ENCODE measurements around the gene RELA.

RELA gene

GRCh38 chr11:65655570-65656332 lies 7.0 kb downstream of the RELA start:
- H3K4me3 ChIP-seq (ENCODE audit: low read depth, low read length): no peak overlapping the region
- DNase-seq (ENCODE audit: low read depth): no peak
- no peak for TF ChIP-seq CTCF (conservative IDR thresholded peaks at IDR 0.05; ENCODE audit: low read depth, low read length)

- no peak for DNase-seq (ENCODE audit: low read depth)
- no peak overlapping the region for H3K4me3 ChIP-seq (ENCODE audit: low read depth, low read length)
- TF ChIP-seq CTCF (conservative IDR thresholded peaks at IDR 0.05; ENCODE audit: low read depth, low read length): no peak
Measured at GRCh38 chr11:65654375-65655349, 8.1 kb downstream of the RELA start.

GRCh38 chr11:65653229-65654225 lies 9.2 kb downstream of the RELA start:
- TF ChIP-seq CTCF (conservative IDR thresholded peaks at IDR 0.05; ENCODE audit: low read depth, low read length): no peak
- no peak for DNase-seq (ENCODE audit: low read depth)
- H3K4me3 ChIP-seq (ENCODE audit: low read depth, low read length): peak overlapping the region; percentile 62

- TF ChIP-seq CTCF (conservative IDR thresholded peaks at IDR 0.05; ENCODE audit: low read depth, low read length): peak; percentile 2
- peak overlapping the region; percentile 62 for H3K4me3 ChIP-seq (ENCODE audit: low read depth, low read length)
- DNase-seq (ENCODE audit: low read depth): peak; percentile 96
Measured at GRCh38 chr11:65652511-65653228, 10.0 kb downstream of the RELA start.

GRCh38 chr11:65651589-65652510 lies 10.9 kb downstream of the RELA start:
- H3K4me3 ChIP-seq (ENCODE audit: low read depth, low read length): peak overlapping the region; percentile 62
- DNase-seq (ENCODE audit: low read depth): peak; percentile 45
- TF ChIP-seq CTCF (conservative IDR thresholded peaks at IDR 0.05; ENCODE audit: low read depth, low read length): no peak
